Stimulated activated CD4-positive, alpha-beta T cell treated with anti-CD3 and anti-CD28 coated beads, Interleukin-15, amount 100 ng/mL, for 1 hour (primary cell): ENCODE data around the gene COBLL1.

Experiments used
- DNase-seq, 2 donors: peaks; one replicate each; pipeline ENCODE4 v3.0.0-alpha.2; 2020; ENCODE audit warnings: low read depth in 1 of 2, low spot score in 1 of 2

COBLL1 gene

DNA sequence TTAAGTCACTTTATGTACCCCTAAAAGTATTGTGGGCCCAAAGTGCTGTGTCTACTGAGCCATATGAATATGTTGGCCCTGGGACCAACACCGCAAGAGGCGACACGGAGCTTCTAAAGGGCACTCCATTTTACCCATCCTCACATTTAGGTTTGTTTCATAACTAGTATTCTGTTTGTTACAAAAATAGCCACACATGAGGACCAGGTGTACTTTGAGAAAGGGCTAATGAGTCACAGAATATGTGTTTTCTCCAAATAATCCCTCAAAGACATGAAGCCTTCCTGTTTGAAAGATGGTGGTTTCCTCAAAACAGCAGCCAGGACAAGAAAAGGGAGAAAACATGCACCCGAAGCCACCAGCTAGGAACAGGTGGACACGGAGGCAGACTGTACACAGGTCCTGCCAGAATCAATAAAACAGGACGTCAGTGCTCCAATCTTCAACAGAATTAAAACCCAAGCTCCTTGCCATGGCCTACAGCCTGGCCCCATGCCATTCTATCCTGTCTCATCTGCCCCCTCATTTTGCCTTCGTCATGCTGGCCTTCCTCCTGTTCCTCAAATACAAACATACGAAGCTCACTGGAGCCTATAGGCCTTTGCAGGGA, 198.6 kb downstream of the COBLL1 start:
- no peak for DNase-seq

DNA sequence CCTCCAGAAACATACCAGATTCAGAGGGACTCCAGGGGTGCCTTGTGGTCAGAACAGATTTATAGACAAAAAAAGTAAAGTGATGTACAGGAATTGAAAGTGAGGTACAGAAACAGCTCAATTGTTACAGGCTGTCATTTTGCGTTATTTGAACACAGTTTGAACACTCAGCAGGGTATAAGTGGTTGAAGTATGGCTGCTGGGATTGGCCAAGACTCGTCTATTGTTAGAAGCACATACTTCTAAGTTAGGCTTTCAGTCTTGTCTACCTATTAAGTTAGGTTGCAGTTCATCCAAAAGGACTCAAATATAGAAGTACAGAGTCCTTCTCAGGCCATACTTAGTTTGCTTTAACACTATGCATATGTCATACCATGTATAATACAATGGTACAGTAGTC, 199.4 kb downstream of the COBLL1 start:
- DNase-seq: no peak
